Transverse colon (tissue), 4 donors: Measurements from ENCODE around the gene UTS2R. TPM values are rescaled to one million over a fixed set of nuclear protein-coding genes. Genes with fewer than 3 reads are reported as not detected.

ENCODE experiments used
- DNase-seq: peaks from one replicate; pipeline ENCODE4 v3.0.0-alpha.2; 2019
- H3K27ac ChIP-seq, 4 donors: fragments of 200-600 bp; sonication (generic); 2 replicates each; pipeline ENCODE4 v1.5.1; 2016 to 2018; ENCODE audit warnings: inconsistent platforms in 4 of 4
- H3K27me3 ChIP-seq: fragments of 200-600 bp; sonication (generic); 2 replicates; pipeline ENCODE4 v1.5.1; 2017; ENCODE audit warnings: inconsistent platforms
- H3K36me3 ChIP-seq, 4 donors: fragments of 200-600 bp; sonication (generic); 2 replicates each; pipeline ENCODE4 v1.5.1; 2017 to 2019; ENCODE audit warnings: inconsistent platforms in 4 of 4
- H3K4me1 ChIP-seq, 4 donors: fragments of 200-600 bp; sonication (generic); 2 replicates each; pipeline ENCODE4 v1.5.1; 2017 to 2020; ENCODE audit warnings: inconsistent platforms in 4 of 4
- H3K4me3 ChIP-seq, 4 donors: fragments of 200-600 bp; sonication (generic); 1 replicate in 1 of 4; 2 replicates in 3 of 4; pipeline versions ENCODE4 v1.5.1 to v1.6.1; 2017 to 2019; ENCODE audit warnings: inconsistent platforms in 4 of 4
- H3K9me3 ChIP-seq, 2 donors: fragments of 200-600 bp; sonication (generic); 2 replicates each; pipeline ENCODE4 v1.5.1; 2017 to 2019; ENCODE audit warnings: inconsistent platforms in 2 of 2
- CTCF ChIP-seq, 5 experiments: fragments of 200-600 bp in 3 of 5; fragments of 450-650 bp in 2 of 5; sonication (generic) in 3 of 5; IDR thresholded peaks; 1 replicate in 2 of 5; 2 replicates in 3 of 5; pipeline ENCODE4 v1.5.1; 2016 to 2017; ENCODE audit warnings: antibody characterized with exemption in 5 of 5, inconsistent platforms in 3 of 5, mild to moderate bottlenecking in 2 of 5, moderate library complexity in 1 of 5
- EP300 ChIP-seq: sonication (generic); formaldehyde crosslinking; IDR thresholded peaks from one replicate; pipeline ENCODE4 v1.6.1; 2017; ENCODE audit warnings: antibody characterized with exemption, low read depth
- POLR2A ChIP-seq: fragments of 450-650 bp; IDR thresholded peaks from one replicate; pipeline ENCODE4 v1.6.1; 2016; ENCODE audit warnings: antibody characterized with exemption, mild to moderate bottlenecking, moderate library complexity
- POLR2AphosphoS5 ChIP-seq, 3 donors: sonication (generic); formaldehyde crosslinking; IDR thresholded peaks; one replicate each; pipeline ENCODE4 v1.6.1; 2016; ENCODE audit warnings: antibody characterized with exemption in 3 of 3
- WGBS, 2 donors: methylation state at CpG; one replicate each; pipeline ENCODE4 v1.1.5; 2018; ENCODE audit warnings: low coverage in 1 of 2; 5-methylcytosine and 5-hydroxymethylcytosine counted together
- in situ Hi-C, 4 donors: fragments of 200-750 bp; cut with MboI; loops; one replicate each; pipeline versions ENCODE4 v1.15.0 to v1.15.1; 2017; ENCODE audit warnings: low sequenced_read_pairs in 3 of 4, low pct_ligation_motif_present in 1 of 4, low pct_unique_long_range_greater_than_20kb in 1 of 4
- intact Hi-C: fragments of 100-400 bp; cut with DNase I; formaldehyde crosslinking; loops from one replicate; pipeline ENCODE4 v1.15.1; 2023; ENCODE audit warnings: low total_unique reads
- total RNA-seq, 4 donors: library from RNA; depleted of rRNA; stranded (reverse); fragments of >200 nt; gene quantifications; one replicate each; pipeline ENCODE4 v1.1.0, GENCODE V29; 2016

Gene UTS2R
- total RNA-seq, 4 donors from 2014 or later: 0.48 TPM; not detected in 3

GRCh38 chr17:82365606-82366295, 5.8 kb upstream of the UTS2R start:
- H3K4me3 ChIP-seq: no peak overlapping the region
- no peak overlapping the region for H3K27ac ChIP-seq
- TF ChIP-seq EP300 (no peak), POLR2AphosphoS5 (IDR thresholded peaks at IDR 0.05) (no peak), CTCF (IDR thresholded peaks at IDR 0.05) (no peak), POLR2A (no peak)
- no peaks in the 10 kb centered on the region for H3K9me3 ChIP-seq
- no peaks in the 10 kb centered on the region for H3K36me3 ChIP-seq
- in situ Hi-C loops (no loop called here), intact Hi-C loops (no loop called here)
- WGBS, 2 donors: 79 to 80% methylated on average over 3 to 6 of the region's 6 CpGs
- H3K27me3 ChIP-seq: peaks cover 23% of the 10 kb centered on the region
- no peak for DNase-seq
- H3K4me1 ChIP-seq: peaks cover 5 to 22% (median 8%) of the 10 kb centered on the region in 4 donors

GRCh38 chr17:82366749-82367148, 4.8 kb upstream of the UTS2R start:
- TF ChIP-seq CTCF (IDR thresholded peaks at IDR 0.05): no peak
- TF ChIP-seq POLR2A: no peak
- peak in 1 of 3 donors; percentile 14 for TF ChIP-seq POLR2AphosphoS5 (IDR thresholded peaks at IDR 0.05)
- no peak for TF ChIP-seq EP300
- peak overlapping the region in 2 of 4 donors; percentile 6 to 25 for H3K27ac ChIP-seq
- intact Hi-C loops: no loop called here
- peaks cover 11 to 32% (median 18%) of the 10 kb centered on the region in 4 donors for H3K4me1 ChIP-seq
- peaks cover 32% of the 10 kb centered on the region for H3K27me3 ChIP-seq
- H3K9me3 ChIP-seq: no peaks in the 10 kb centered on the region
- H3K4me3 ChIP-seq: no peak overlapping the region
- in situ Hi-C loops: no loop called here
- 59 to 64% methylated on average over 7 of the region's 7 CpGs for WGBS, 2 donors
- DNase-seq: peak; percentile 71
- H3K36me3 ChIP-seq: no peaks in the 10 kb centered on the region

- Histone ChIP-seq H3K27me3 (peaks cover 44% of the 10 kb centered on the region), H3K4me3 (no peak overlapping the region), H3K36me3 (no peaks in the 10 kb centered on the region), H3K27ac (no peak overlapping the region), H3K9me3 (no peaks in the 10 kb centered on the region), H3K4me1 (peaks cover 11 to 44% (median 26%) of the 10 kb centered on the region in 4 donors)
- intact Hi-C loops: no loop called here
- 80 to 86% methylated on average over 13 of the region's 14 CpGs for WGBS, 2 donors
- in situ Hi-C loops: no loop called here
- no peak for DNase-seq
- TF ChIP-seq EP300: no peak
- no peak for TF ChIP-seq CTCF (IDR thresholded peaks at IDR 0.05)
- no peak for TF ChIP-seq POLR2A
- TF ChIP-seq POLR2AphosphoS5 (IDR thresholded peaks at IDR 0.05): no peak
Measured at GRCh38 chr17:82367724-82368524, 3.6 kb upstream of the UTS2R start.

GRCh38 chr17:82369211-82369610, 2.4 kb upstream of the UTS2R start:
- peaks cover 11 to 46% (median 26%) of the 10 kb centered on the region in 4 donors for H3K4me1 ChIP-seq
- no peak overlapping the region for H3K27ac ChIP-seq
- H3K27me3 ChIP-seq: peaks cover 57% of the 10 kb centered on the region
- no peaks in the 10 kb centered on the region for H3K9me3 ChIP-seq
- DNase-seq: no peak
- H3K36me3 ChIP-seq: no peaks in the 10 kb centered on the region
- 90 to 93% methylated on average over 7 of the region's 7 CpGs for WGBS, 2 donors
- intact Hi-C loops: no loop called here
- H3K4me3 ChIP-seq: no peak overlapping the region
- no peak for TF ChIP-seq POLR2AphosphoS5 (IDR thresholded peaks at IDR 0.05)
- no peak for TF ChIP-seq POLR2A
- TF ChIP-seq EP300: no peak
- no peak for TF ChIP-seq CTCF (IDR thresholded peaks at IDR 0.05)
- in situ Hi-C loops: no loop called here
